ENCODE results near the gene COX20. TPM values are rescaled to one million over a fixed set of nuclear protein-coding genes. Genes with fewer than 3 reads are reported as not detected.

The COX20 gene
- polyA plus RNA-seq, 3 donors, result 15.8 to 21.6 (median 17.9) TPM

DNA sequence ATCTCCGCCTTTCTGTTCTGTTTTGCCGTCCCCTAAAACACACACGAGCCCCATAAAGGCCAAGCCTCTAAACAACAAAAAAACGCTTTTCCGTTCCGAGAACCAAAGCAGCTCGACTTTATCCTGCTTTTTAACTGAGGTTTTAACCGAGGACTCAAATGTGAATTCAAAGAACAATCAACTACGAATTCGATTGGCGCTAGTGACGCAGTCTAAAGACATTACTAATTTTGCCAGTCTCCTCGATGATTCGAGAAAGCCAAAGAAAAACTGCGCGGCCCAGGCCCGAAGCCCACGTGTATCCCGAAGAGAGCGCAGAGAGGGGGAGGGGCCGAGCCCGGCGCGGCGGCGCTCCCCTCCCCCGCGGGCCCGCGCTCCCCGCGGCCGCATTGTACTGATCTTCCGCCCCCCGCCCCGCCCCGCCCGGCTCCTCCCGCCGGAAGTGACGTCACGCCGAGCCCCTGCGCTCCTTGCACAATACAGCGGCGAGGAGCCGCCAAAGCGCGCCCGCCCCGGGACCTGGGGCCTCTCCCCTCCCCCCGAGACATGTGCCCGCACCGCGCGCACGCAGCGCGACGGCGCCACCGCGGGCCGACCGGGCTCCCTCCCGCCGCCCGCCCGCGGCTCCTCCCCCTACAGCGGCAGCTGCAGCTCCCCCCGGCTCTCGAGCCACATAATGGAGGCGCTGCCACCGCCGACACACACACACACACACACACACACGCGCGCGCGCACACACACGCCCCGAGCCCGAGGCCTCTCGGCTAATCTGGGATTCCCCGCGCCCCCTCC lies 27.4 kb downstream of the COX20 start:
- DNase-seq, result peak; percentile 89 to 95 (median 94)
- Histone ChIP-seq H3K4me2 (replicated peaks; ENCODE audit: extremely low read depth, low read length, poor library complexity, severe bottlenecking) (peak overlapping the region; percentile 83), H3K9me3 (replicated peaks in 1 of 2; ENCODE audit: control insufficient read depth in 1 of 2, insufficient read depth in 1 of 2, low read length in 2 of 2) (no peaks in the 10 kb centered on the region), H3K27ac (ENCODE audit: low read depth in 1 of 2, low read length in 2 of 2) (peak overlapping the region; percentile 95 to 99), H3K36me3 (replicated peaks in 1 of 2; ENCODE audit: control insufficient read depth in 1 of 2, insufficient read depth in 2 of 2, low read length in 2 of 2) (peaks cover 32 to 38% of the 10 kb centered on the region in 2 donors), H3K4me1 (ENCODE audit: control insufficient read depth in 1 of 2, insufficient read depth in 2 of 2, low read length in 2 of 2) (peaks cover 35 to 43% of the 10 kb centered on the region in 2 donors), H4K20me1 (ENCODE audit: insufficient read depth, low read length) (peaks cover 55% of the 10 kb centered on the region), H3K27me3 (ENCODE audit: control insufficient read depth in 2 of 2, insufficient read depth in 2 of 2, low read length in 2 of 2) (no peaks in the 10 kb centered on the region), H3K9ac (ENCODE audit: insufficient read depth, low read length, poor library complexity, severe bottlenecking) (peak overlapping the region; percentile 100), H3K4me3 (replicated peaks in 1 of 3; ENCODE audit: low read depth in 2 of 3, low read length in 3 of 3) (peak overlapping the region; percentile 92 to 99 (median 97)), H2AFZ (ENCODE audit: insufficient read depth, low read depth, low read length, poor library complexity, severe bottlenecking) (peak overlapping the region; percentile 30), H3K79me2 (ENCODE audit: insufficient read depth, low read length) (peaks cover 77% of the 10 kb centered on the region)
- Mint-ChIP-seq H3K4me1 (peaks cover 45% of the 10 kb centered on the region), H3K9me3 (peaks cover 0 to 4% (median 0%) of the 10 kb centered on the region in 7 donors), H3K27me3 (ENCODE audit: low read depth in 3 of 3) (peaks cover 0 to 1% (median 0%) of the 10 kb centered on the region in 3 donors), H3K4me3 (peak overlapping the region; percentile 93 to 98), H3K36me3 (peaks cover 41 to 46% of the 10 kb centered on the region in 2 donors), H3K27ac (peak overlapping the region; percentile 89 to 99 (median 97))
- under 1% methylated on average over 82 of the region's 87 CpGs for WGBS (ENCODE audit: insufficient coverage)
- TF ChIP-seq, protein P1, sequence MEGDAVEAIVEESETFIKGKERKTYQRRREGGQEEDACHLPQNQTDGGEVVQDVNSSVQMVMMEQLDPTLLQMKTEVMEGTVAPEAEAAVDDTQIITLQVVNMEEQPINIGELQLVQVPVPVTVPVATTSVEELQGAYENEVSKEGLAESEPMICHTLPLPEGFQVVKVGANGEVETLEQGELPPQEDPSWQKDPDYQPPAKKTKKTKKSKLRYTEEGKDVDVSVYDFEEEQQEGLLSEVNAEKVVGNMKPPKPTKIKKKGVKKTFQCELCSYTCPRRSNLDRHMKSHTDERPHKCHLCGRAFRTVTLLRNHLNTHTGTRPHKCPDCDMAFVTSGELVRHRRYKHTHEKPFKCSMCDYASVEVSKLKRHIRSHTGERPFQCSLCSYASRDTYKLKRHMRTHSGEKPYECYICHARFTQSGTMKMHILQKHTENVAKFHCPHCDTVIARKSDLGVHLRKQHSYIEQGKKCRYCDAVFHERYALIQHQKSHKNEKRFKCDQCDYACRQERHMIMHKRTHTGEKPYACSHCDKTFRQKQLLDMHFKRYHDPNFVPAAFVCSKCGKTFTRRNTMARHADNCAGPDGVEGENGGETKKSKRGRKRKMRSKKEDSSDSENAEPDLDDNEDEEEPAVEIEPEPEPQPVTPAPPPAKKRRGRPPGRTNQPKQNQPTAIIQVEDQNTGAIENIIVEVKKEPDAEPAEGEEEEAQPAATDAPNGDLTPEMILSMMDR (IDR thresholded peaks at IDR 0.05), result no peak
- intact Hi-C loops (cut with micrococcal nuclease), result loop anchor here (1.0 to 10.0 kb wide), 6 partner anchors 28 to 208 kb away; partner anchors contain the start of genes COX20 (in 1 of the 2) and DESI2 (in 1 of the 2)

DNA sequence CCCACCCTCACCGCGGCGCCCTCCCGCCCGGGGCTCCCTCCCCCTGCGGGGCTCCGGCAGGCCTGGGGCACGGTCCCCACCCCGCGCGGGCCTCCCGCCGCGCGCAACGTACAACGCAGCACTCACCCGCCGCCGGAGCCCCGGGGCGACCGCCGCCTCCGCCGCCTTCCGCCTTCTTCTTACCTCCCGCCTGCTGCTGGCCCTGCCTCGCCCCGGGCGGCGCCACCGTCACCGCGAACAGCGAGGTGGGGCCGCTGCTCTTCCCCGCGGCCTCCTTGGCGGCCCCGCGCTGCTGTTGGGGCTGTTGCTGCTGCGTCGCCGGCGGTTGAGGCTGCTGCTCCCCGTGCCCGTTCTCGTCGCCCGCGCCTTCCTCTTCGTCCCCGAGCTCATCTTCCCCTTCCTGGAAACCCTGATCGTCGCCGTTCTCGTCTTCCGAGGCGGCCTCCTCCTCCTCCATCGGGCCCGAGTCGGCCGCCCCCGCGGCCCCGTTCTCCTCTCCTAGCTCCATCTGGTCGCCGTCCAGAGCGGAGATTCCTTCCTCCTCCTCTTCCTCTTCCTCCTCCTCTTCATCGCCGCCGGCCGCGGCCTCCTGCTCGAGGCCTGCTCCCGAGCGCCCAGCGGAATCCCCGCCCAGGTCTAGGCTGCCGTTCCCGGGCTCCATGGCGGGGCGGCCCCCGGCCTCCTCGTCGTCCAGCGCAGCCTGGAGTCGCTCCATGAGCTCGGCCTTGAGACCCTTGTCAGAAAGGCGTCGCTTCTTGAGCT lies 28.2 kb downstream of the COX20 start:
- H3K36me3 ChIP-seq (replicated peaks in 1 of 2; ENCODE audit: control insufficient read depth in 1 of 2, insufficient read depth in 2 of 2, low read length in 2 of 2), result peaks cover 24 to 30% of the 10 kb centered on the region in 2 donors

More for the DNA sequence above, 28.2 kb downstream of the COX20 start:
- Histone ChIP-seq H3K79me2 (ENCODE audit: insufficient read depth, low read length) (peaks cover 70% of the 10 kb centered on the region), H3K4me1 (ENCODE audit: control insufficient read depth in 1 of 2, insufficient read depth in 2 of 2, low read length in 2 of 2) (peaks cover 35 to 43% of the 10 kb centered on the region in 2 donors), H3K4me3 (replicated peaks in 1 of 3; ENCODE audit: low read depth in 2 of 3, low read length in 3 of 3) (peak overlapping the region; percentile 88 to 99 (median 97)), H3K27ac (ENCODE audit: low read depth in 1 of 2, low read length in 2 of 2) (peak overlapping the region; percentile 95 to 99), H2AFZ (ENCODE audit: insufficient read depth, low read depth, low read length, poor library complexity, severe bottlenecking) (peak overlapping the region; percentile 3), H3K9me3 (replicated peaks in 1 of 2; ENCODE audit: control insufficient read depth in 1 of 2, insufficient read depth in 1 of 2, low read length in 2 of 2) (no peaks in the 10 kb centered on the region), H4K20me1 (ENCODE audit: insufficient read depth, low read length) (peaks cover 47% of the 10 kb centered on the region), H3K4me2 (replicated peaks; ENCODE audit: extremely low read depth, low read length, poor library complexity, severe bottlenecking) (peak overlapping the region; percentile 83), H3K27me3 (ENCODE audit: control insufficient read depth in 2 of 2, insufficient read depth in 2 of 2, low read length in 2 of 2) (no peaks in the 10 kb centered on the region), H3K9ac (ENCODE audit: insufficient read depth, low read length, poor library complexity, severe bottlenecking) (peak overlapping the region; percentile 100)
- Mint-ChIP-seq H3K27ac (peak overlapping the region; percentile 97 to 99 (median 98)), H3K4me1 (peaks cover 40% of the 10 kb centered on the region), H3K36me3 (peaks cover 33 to 38% of the 10 kb centered on the region in 2 donors), H3K4me3 (peak overlapping the region; percentile 93 to 95), H3K9me3 (peaks cover 0 to 4% (median 0%) of the 10 kb centered on the region in 7 donors), H3K27me3 (ENCODE audit: low read depth in 3 of 3) (peaks cover 0 to 1% (median 0%) of the 10 kb centered on the region in 3 donors)
- under 1% methylated on average over 86 of the region's 92 CpGs for WGBS (ENCODE audit: insufficient coverage)
- intact Hi-C loops (cut with micrococcal nuclease), result loop anchor here (1.0 to 10.0 kb wide), 8 partner anchors 28 to 209 kb away; partner anchors contain the start of genes COX20 (in 2 of the 2) and DESI2 (in 1 of the 2)
- peak; percentile 15 to 50 (median 21) for DNase-seq
- TF ChIP-seq, protein P1 (IDR thresholded peaks at IDR 0.05), result no peak
